Suprapubic skin (tissue), 4 donors: ENCODE measurements around the gene CUEDC2.

ENCODE experiments used
- EP300 ChIP-seq: sonication (generic); formaldehyde crosslinking; IDR thresholded peaks from one replicate; pipeline ENCODE4 v1.6.1; 2017; ENCODE audit warnings: antibody characterized with exemption
- POLR2A ChIP-seq, 2 donors: fragments of 450-650 bp; IDR thresholded peaks; one replicate each; pipeline ENCODE4 v1.6.1; 2017; ENCODE audit warnings: antibody characterized with exemption in 2 of 2, mild to moderate bottlenecking in 2 of 2, moderate library complexity in 2 of 2
- POLR2AphosphoS5 ChIP-seq, 3 donors: sonication (generic); formaldehyde crosslinking; IDR thresholded peaks; one replicate each; pipeline ENCODE4 v1.6.1; 2017; ENCODE audit warnings: antibody characterized with exemption in 3 of 3
- TF ChIP-seq, protein P1 (sequence below), 2 donors: fragments of 200-600 bp in 1 of 2; fragments of 450-650 bp in 1 of 2; sonication (generic) in 1 of 2; IDR thresholded peaks; one replicate each; pipeline ENCODE4 v1.5.1; 2016 to 2019; ENCODE audit warnings: antibody characterized with exemption in 2 of 2, mild to moderate bottlenecking in 1 of 2, moderate library complexity in 1 of 2

DNA sequence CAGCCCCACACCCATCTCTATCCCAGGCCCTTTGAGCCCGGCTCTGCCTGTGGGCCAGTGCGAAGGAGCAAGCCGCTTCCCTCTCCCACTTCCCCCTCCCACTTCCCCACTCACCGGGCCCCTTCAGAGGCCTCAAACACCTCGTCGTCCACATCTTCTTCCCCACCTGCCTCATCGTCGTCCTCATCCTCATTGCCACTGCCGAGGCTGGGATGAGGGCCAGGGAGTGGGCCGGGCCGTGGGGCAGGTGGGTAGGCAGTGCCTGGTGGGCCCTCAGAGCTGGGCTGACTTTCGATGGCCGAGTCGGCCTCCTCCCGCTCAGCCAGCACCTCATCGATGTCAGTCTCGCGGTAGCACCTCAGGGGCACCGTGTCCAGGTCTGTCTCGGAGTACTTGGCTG is 17.6 kb downstream of the CUEDC2 start:
- TF ChIP-seq EP300 (no peak), POLR2AphosphoS5 (IDR thresholded peaks at IDR 0.05) (no peak), POLR2A (IDR thresholded peaks at IDR 0.05) (no peak)
- TF ChIP-seq, protein P1, sequence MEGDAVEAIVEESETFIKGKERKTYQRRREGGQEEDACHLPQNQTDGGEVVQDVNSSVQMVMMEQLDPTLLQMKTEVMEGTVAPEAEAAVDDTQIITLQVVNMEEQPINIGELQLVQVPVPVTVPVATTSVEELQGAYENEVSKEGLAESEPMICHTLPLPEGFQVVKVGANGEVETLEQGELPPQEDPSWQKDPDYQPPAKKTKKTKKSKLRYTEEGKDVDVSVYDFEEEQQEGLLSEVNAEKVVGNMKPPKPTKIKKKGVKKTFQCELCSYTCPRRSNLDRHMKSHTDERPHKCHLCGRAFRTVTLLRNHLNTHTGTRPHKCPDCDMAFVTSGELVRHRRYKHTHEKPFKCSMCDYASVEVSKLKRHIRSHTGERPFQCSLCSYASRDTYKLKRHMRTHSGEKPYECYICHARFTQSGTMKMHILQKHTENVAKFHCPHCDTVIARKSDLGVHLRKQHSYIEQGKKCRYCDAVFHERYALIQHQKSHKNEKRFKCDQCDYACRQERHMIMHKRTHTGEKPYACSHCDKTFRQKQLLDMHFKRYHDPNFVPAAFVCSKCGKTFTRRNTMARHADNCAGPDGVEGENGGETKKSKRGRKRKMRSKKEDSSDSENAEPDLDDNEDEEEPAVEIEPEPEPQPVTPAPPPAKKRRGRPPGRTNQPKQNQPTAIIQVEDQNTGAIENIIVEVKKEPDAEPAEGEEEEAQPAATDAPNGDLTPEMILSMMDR (IDR thresholded peaks at IDR 0.05) = no peak
